Muscle of leg (tissue), 11 donors: ENCODE results near the gene HLA-DMA. TPM values are rescaled to one million over a fixed set of nuclear protein-coding genes. Genes with fewer than 3 reads are reported as not detected.

Source experiments
- DNase-seq: peaks from one replicate; pipeline ENCODE4 v3.0.0; 2013
- H3K27ac ChIP-seq: one replicate; pipeline ENCODE4 v1.5.1; 2013; ENCODE audit warnings: mild to moderate bottlenecking, low read length, control low read depth
- H3K27me3 ChIP-seq: one replicate; pipeline ENCODE4 v1.6.1; 2013; ENCODE audit warnings: low read length; ENCODE audit not compliant: control insufficient read depth, insufficient read depth
- H3K36me3 ChIP-seq: one replicate; pipeline ENCODE4 v1.6.1; 2013; ENCODE audit warnings: low read length; ENCODE audit not compliant: control insufficient read depth, insufficient read depth
- H3K4me1 ChIP-seq: one replicate; pipeline ENCODE4 v1.6.1; 2013; ENCODE audit warnings: low read length; ENCODE audit not compliant: control insufficient read depth, insufficient read depth
- H3K4me3 ChIP-seq: one replicate; pipeline ENCODE4 v1.5.1; 2013; ENCODE audit warnings: low read length, control low read depth
- H3K9me3 ChIP-seq: replicated peaks from 2 replicates; pipeline ENCODE4 v1.6.1; 2013; ENCODE audit warnings: low read depth, low read length; ENCODE audit not compliant: control insufficient read depth
- WGBS: methylation state at CpG from one replicate; pipeline ENCODE4 v1.1.5; 2013; ENCODE audit warnings: missing lambda C conversion rate; ENCODE audit not compliant: insufficient coverage; 5-methylcytosine and 5-hydroxymethylcytosine counted together
- polyA plus RNA-seq, 8 donors: library from polyadenylated mRNA; unstranded; fragments of 120-200 nt; gene quantifications; one replicate each; pipeline versions ENCODE4 v1.2.1 to v1.2.3, GENCODE V29; 2013; ENCODE audit warnings: inconsistent platforms in 1 of 8, low replicate concordance in 1 of 8; ENCODE audit not compliant: insufficient read length in 8 of 8, insufficient read depth in 1 of 8
- total RNA-seq: library from RNA; stranded (reverse); fragments of 120-200 nt; gene quantifications from one replicate; pipeline ENCODE4 v1.2.4, GENCODE V29; 2013

HLA-DMA gene
- total and polyA plus RNA-seq, 9 donors = 2.6 to 6.9 (median 4.2) TPM

DNA sequence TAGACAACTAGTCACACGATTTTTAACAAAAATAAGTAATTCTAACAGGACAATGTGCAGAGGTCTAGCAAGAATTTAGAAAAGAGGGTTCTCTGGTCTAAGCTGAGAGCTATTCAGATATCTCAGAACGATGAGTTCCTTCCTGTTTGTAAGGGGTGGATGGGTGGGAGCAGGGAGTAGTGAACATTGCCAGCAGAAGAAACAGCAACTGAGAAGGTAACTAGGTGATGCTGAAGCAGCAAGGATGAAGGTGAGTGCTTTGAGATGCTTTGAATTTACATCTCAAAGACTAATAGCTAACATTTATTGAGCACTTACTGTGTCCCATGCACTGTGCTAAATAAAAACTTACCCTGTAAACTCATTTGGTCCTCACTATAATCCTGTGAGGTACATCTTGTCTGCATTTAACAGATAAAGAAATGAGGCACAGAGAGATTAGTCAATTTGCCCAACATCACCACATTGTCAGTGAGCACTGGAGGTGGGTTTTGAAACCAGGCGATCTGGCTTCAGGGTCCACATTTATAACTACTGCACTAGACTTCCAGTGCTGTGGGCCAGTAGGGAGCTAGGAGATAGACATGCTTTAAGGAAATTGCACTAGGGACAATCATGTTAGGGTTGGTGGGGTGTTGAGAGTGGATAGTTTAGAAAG, 31.2 kb upstream of the HLA-DMA start:
- no peak overlapping the region for H3K27ac ChIP-seq
- no peaks in the 10 kb centered on the region for H3K4me1 ChIP-seq
- no peaks in the 10 kb centered on the region for H3K27me3 ChIP-seq
- H3K36me3 ChIP-seq = peaks cover 26% of the 10 kb centered on the region
- H3K9me3 ChIP-seq = no peaks in the 10 kb centered on the region
- WGBS = 67% methylated on average over 1 of the region's 3 CpGs
- no peak for DNase-seq
- no peak overlapping the region for H3K4me3 ChIP-seq

DNA sequence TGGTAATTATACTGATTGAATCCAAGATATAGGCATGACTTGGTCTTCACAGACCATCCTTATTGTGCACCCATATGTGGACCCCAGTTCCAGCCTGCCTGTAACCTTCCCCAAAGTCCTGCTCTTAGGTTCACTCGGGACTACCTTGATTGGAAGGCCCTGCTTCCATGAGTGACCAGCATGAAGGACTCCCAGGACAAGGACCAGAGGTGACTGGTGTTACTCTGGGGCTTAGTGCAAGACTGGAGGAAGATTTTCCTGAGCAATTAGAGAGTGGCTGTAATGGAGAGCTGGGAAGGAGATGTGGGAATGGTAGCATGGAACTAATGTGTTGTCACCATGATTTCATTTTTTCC, 30.6 kb upstream of the HLA-DMA start:
- no peak for DNase-seq
- no peak overlapping the region for H3K27ac ChIP-seq
- WGBS = no CpG with 5 or more reads among the region's 1 CpG
- H3K9me3 ChIP-seq = no peaks in the 10 kb centered on the region
- H3K36me3 ChIP-seq = peaks cover 32% of the 10 kb centered on the region
- H3K4me3 ChIP-seq = no peak overlapping the region
- H3K4me1 ChIP-seq = no peaks in the 10 kb centered on the region
- no peaks in the 10 kb centered on the region for H3K27me3 ChIP-seq

DNA sequence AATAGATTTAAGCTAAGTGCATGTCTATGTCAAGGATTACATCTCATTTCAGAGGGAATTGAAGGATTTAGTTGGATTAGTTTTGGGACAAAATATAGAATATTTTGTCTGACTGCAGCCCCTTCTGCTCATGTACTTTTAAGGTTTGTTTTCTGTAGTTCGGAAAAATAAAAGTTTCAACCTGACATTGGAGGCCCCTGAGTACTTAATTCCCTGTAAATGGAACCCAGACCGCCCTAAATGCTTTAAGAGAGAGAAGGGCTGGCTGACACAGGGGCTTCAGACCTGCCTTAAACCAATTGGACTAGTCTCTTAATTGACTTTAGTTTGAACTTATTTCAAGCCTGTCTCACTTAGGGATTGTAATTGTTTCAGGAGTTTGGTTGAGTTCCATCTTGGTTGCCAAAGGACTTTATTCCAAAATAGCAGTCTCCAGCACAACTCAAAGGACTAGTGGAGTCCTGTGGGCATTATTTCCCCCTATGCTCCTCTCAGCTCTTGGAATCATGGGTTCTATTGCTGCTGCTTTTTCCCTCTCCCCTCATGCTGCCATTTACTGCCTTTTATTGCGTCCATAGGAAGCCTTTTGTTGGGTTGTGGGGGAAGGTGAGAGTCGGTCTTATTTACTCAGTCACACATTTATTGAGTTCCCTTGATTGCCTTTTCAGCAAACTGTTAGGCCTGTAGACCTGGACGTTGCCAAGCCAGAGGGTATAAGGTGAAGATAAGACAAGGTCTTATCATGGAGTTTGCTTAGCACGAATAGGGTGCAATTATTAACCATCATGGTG, 30.0 kb upstream of the HLA-DMA start:
- peaks cover 38% of the 10 kb centered on the region for H3K36me3 ChIP-seq
- H3K4me1 ChIP-seq = no peaks in the 10 kb centered on the region
- 43% methylated on average over 1 of the region's 6 CpGs for WGBS
- H3K27ac ChIP-seq = no peak overlapping the region
- H3K9me3 ChIP-seq = no peaks in the 10 kb centered on the region
- no peak for DNase-seq
- H3K27me3 ChIP-seq = no peaks in the 10 kb centered on the region
- H3K4me3 ChIP-seq = no peak overlapping the region

DNA sequence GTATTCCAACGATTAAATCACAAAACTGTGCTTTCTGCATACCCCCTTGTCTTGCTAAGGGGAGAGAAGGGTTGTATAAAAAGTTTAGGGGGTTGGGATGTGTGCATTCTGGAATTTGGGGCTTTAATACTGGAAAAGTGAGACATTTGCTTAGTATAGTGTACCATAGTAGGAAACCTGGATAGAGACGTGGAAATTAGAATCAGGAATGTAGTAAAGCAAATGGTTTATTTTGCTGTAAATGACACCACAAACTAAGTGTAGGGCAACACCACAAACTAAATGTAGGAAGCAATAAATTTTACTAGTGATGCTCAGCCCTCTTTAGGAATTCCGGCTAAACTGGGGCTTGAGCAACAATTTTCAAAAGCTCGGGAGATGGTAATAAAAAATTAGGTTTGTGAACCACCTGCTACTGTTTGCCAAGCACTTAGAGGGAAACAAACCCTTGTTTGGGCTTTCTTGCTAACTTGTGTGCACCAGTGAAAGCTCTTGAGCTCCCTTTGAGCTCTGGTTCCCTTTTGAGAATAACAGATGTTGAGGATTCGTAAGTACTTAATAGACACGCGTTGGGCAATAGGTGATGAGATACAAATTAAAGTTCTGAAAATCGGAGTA, 29.3 kb upstream of the HLA-DMA start:
- Histone ChIP-seq H3K27ac (peak overlapping the region; percentile 31), H3K9me3 (no peaks in the 10 kb centered on the region), H3K36me3 (peaks cover 45% of the 10 kb centered on the region), H3K4me3 (no peak overlapping the region), H3K27me3 (no peaks in the 10 kb centered on the region), H3K4me1 (no peaks in the 10 kb centered on the region)
- no peak for DNase-seq
- 22% methylated on average over 4 of the region's 8 CpGs for WGBS

DNA sequence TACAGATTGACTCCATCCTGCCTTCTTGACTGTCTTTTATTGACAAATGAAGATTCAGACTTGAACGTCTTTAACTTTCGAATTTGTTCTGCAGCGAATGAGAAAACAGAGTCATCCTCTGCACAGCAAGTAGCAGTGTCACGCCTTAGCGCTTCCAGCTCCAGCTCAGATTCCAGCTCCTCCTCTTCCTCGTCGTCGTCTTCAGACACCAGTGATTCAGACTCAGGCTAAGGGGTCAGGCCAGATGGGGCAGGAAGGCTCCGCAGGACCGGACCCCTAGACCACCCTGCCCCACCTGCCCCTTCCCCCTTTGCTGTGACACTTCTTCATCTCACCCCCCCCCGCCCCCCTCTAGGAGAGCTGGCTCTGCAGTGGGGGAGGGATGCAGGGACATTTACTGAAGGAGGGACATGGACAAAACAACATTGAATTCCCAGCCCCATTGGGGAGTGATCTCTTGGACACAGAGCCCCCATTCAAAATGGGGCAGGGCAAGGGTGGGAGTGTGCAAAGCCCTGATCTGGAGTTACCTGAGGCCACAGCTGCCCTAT, 27.7 kb upstream of the HLA-DMA start:
- no peaks in the 10 kb centered on the region for H3K9me3 ChIP-seq
- H3K4me3 ChIP-seq = no peak overlapping the region
- no peaks in the 10 kb centered on the region for H3K27me3 ChIP-seq
- 66% methylated on average over 7 of the region's 11 CpGs for WGBS
- peaks cover 61% of the 10 kb centered on the region for H3K36me3 ChIP-seq
- no peak overlapping the region for H3K27ac ChIP-seq
- no peaks in the 10 kb centered on the region for H3K4me1 ChIP-seq
- no peak for DNase-seq

DNA sequence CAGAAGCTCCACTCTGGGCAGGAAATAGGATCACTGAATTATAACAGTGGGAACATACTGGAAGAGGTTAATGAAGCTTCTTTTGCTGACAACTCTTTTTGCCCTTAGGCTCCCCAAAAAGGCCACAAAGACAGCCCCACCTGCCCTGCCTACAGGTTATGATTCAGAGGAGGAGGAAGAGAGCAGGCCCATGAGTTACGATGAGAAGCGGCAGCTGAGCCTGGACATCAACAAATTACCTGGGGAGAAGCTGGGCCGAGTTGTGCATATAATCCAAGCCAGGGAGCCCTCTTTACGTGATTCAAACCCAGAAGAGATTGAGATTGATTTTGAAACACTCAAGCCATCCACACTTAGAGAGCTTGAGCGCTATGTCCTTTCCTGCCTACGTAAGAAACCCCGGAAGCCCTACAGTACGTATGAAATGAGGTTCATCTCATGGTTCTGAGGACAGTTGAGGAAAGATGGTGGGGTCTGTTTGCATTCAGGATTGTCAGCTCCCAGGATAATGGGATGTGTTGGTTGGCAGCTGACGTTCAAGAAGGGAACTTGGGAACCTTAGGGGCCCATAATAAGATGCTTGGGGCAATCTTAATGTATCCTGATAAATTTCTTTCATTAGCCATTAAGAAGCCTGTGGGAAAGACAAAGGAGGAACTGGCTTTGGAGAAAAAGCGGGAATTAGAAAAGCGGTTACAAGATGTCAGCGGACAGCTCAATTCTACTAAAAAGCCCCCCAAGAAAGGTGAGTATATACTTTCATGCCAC, 27.0 kb upstream of the HLA-DMA start:
- peaks cover 67% of the 10 kb centered on the region for H3K36me3 ChIP-seq
- WGBS = 83% methylated on average over 5 of the region's 12 CpGs
- peaks cover 3% of the 10 kb centered on the region for H3K4me1 ChIP-seq

DNA sequence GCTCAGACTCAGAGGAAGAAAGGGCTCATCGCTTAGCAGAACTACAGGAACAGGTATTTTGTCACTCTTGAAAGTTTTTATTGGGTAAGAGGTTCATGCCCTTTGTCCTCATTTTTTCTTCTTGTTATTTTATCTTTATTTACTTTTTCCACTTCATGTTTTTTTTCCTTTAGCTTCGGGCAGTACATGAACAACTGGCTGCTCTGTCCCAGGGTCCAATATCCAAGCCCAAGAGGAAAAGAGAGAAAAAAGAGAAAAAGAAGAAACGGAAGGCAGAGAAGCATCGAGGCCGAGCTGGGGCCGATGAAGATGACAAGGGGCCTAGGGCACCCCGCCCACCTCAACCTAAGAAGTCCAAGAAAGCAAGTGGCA, 25.0 kb upstream of the HLA-DMA start:
- H3K36me3 ChIP-seq = peaks cover 87% of the 10 kb centered on the region
- 82% methylated on average over 4 of the region's 7 CpGs for WGBS
- H3K4me1 ChIP-seq = peaks cover 11% of the 10 kb centered on the region
- no peaks in the 10 kb centered on the region for H3K9me3 ChIP-seq
- no peak for DNase-seq
- no peak overlapping the region for H3K4me3 ChIP-seq
- no peak overlapping the region for H3K27ac ChIP-seq
- H3K27me3 ChIP-seq = no peaks in the 10 kb centered on the region

More for the DNA sequence above, 27.0 kb upstream of the HLA-DMA start:
- Histone ChIP-seq H3K27ac (no peak overlapping the region), H3K4me3 (no peak overlapping the region), H3K27me3 (no peaks in the 10 kb centered on the region), H3K9me3 (no peaks in the 10 kb centered on the region)
- DNase-seq = no peak

DNA sequence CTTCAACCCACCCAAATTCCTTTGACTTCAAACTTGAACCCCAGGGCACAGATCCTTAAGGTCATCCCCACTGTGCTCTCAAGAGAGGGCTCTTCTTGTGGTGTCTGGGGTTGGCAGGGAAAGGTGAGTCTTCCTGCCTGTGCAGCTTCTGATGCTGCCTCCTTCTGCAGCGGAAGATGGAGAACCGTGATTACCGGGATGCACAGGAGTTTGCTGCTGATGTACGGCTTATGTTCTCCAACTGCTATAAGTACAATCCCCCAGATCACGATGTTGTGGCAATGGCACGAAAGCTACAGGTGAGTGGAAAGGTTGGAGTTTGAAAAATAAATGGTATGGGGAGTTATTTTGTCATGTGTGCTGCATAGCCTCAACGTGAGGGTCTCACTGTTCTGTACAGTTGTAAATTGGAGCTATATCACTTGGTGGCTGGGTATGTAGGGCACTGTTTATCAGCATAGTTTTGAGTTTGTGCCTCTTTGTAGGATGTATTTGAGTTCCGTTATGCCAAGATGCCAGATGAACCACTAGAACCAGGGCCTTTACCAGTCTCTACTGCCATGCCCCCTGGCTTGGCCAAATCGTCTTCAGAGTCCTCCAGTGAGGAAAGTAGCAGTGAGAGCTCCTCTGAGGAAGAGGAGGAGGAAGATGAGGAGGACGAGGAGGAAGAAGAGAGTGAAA, 24.5 kb upstream of the HLA-DMA start:
- H3K36me3 ChIP-seq = peaks cover 92% of the 10 kb centered on the region
- H3K9me3 ChIP-seq = no peaks in the 10 kb centered on the region
- no peaks in the 10 kb centered on the region for H3K27me3 ChIP-seq
- H3K4me1 ChIP-seq = peaks cover 11% of the 10 kb centered on the region
- H3K27ac ChIP-seq = no peak overlapping the region
- WGBS = 65% methylated on average over 4 of the region's 10 CpGs
- H3K4me3 ChIP-seq = no peak overlapping the region
- no peak for DNase-seq

DNA sequence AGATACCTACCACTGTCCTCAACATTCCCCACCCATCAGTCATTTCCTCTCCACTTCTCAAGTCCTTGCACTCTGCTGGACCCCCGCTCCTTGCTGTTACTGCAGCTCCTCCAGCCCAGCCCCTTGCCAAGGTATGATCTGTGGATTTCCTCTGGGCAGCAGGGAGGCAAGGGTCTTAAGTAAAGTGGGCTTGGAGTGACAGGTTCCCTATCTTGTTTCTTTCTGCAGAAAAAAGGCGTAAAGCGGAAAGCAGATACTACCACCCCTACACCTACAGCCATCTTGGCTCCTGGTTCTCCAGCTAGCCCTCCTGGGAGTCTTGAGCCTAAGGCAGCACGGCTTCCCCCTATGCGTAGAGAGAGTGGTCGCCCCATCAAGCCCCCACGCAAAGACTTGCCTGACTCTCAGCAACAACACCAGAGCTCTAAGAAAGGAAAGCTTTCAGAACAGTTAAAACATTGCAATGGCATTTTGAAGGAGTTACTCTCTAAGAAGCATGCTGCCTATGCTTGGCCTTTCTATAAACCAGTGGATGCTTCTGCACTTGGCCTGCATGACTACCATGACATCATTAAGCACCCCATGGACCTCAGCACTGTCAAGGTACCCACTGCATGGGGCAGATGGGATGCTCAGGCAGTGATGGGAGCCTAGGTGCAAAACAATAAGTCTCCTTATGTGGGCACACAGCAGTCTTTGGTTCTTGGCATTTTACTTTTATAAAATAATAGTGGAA, 23.6 kb upstream of the HLA-DMA start:
- Histone ChIP-seq H3K36me3 (peaks cover 91% of the 10 kb centered on the region), H3K4me1 (peaks cover 13% of the 10 kb centered on the region), H3K4me3 (no peak overlapping the region), H3K9me3 (no peaks in the 10 kb centered on the region), H3K27me3 (no peaks in the 10 kb centered on the region), H3K27ac (no peak overlapping the region)
- DNase-seq = no peak
- WGBS = 80% methylated on average over 2 of the region's 7 CpGs
